IPS-15b (cell line): Measurements from ENCODE around the gene RPL13.
"Not testable (repeated sequence)": the region's sequence is repeated elsewhere in the genome, so short reads cannot be mapped to it uniquely, and the experiment has no call there.

Source experiments
- H3K27me3 ChIP-seq: one replicate; pipeline ENCODE4 v1.6.1; 2013; ENCODE audit warnings: low read length; ENCODE audit not compliant: control insufficient read depth, insufficient read depth
- H3K36me3 ChIP-seq: one replicate; pipeline ENCODE4 v1.6.1; 2013; ENCODE audit warnings: low read length; ENCODE audit not compliant: control insufficient read depth, insufficient read depth
- H3K4me1 ChIP-seq: one replicate; pipeline ENCODE4 v1.6.1; 2013; ENCODE audit warnings: mild to moderate bottlenecking, low read length; ENCODE audit not compliant: control insufficient read depth, insufficient read depth
- H3K4me3 ChIP-seq: one replicate; pipeline ENCODE4 v1.5.1; 2013; ENCODE audit warnings: low read depth, low read length
- H3K9ac ChIP-seq: one replicate; pipeline ENCODE4 v1.6.1; 2013; ENCODE audit warnings: low read depth, mild to moderate bottlenecking, low read length
- H3K9me3 ChIP-seq: one replicate; pipeline ENCODE4 v1.6.1; 2013; ENCODE audit warnings: mild to moderate bottlenecking, low read length; ENCODE audit not compliant: control insufficient read depth, insufficient read depth

RPL13 gene

DNA sequence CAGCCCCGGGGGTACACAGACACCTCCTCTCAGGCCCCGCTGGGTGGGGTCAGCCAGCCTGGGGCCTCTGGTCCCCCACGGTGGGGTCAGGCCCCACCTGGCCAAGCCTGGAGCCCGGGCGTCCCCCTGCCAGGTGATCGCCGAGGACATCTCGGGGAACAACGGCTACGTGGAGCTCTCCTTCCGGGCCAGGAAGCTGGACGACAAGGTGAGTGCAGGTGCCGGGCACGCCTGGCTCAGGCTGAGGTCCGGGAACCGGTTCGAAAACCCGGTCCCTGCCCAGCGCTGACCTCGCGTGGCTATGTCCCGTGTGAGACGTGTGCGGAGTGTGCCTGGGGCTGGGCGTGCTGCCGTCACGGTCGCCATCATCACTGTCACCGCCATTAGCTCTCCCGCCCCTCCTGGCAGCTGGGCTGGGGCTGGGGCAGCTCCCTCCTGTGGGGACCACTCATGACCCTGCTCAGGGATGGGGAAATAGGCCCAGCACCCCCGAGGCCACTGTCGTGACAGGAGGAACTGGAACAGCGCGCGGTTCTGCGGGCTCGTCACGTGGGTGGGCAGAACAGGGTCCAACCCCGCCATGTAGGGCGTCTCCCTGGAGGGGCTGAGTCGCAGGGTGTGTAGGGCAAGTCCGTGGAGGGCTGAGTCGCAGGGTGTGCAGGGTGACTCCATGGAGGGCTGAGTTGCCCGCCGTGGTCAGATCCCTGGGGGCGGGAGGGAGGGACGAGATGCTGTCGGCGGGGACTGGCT lies 23.6 kb downstream of the RPL13 start:
- Histone ChIP-seq H3K4me1 (no peaks in the 10 kb centered on the region), H3K9me3 (no peaks in the 10 kb centered on the region), H3K9ac (no peak overlapping the region), H3K27me3 (no peaks in the 10 kb centered on the region), H3K4me3 (no peak overlapping the region), H3K36me3 (peaks cover 26% of the 10 kb centered on the region)

DNA sequence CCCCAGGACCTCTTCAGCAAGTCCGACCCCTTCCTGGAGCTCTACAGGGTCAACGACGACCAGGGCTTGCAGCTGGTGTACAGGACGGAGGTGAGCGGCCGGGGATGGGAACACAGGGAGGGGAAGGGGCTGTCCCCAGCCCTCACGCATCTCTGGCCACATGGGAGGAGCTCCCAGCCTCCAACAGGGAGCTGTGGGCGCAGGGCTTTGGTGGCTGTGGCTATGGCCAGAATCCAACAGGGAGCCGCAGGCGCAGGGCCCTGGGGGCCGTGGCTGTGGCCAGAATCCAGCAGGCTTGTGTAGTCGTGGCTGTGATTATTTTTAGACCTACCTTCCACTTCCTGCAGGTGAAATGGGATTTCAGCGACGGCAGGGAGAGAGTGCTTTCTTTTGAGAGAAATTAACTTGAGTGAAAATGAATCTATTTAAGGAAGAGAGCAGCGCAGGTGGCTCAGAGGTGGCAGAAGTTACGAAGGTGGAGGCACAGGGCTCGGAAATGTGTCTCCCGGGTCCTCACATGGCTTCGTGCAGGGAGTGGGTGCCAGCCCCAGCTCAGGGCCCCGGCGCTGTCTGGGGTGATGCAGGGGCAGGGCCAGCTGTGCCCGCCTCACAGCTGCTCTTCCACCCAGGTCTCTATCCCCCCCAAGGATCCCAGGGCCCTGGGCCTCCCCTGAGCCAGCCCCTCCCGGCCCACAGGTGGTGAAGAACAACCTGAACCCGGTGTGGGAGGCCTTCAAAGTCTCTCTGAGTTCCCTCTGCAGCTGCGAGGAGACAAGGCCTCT lies 24.5 kb downstream of the RPL13 start:
- Histone ChIP-seq H3K36me3 (peaks cover 17% of the 10 kb centered on the region), H3K9ac (no peak overlapping the region), H3K4me1 (no peaks in the 10 kb centered on the region), H3K27me3 (no peaks in the 10 kb centered on the region), H3K4me3 (no peak overlapping the region), H3K9me3 (no peaks in the 10 kb centered on the region)

DNA sequence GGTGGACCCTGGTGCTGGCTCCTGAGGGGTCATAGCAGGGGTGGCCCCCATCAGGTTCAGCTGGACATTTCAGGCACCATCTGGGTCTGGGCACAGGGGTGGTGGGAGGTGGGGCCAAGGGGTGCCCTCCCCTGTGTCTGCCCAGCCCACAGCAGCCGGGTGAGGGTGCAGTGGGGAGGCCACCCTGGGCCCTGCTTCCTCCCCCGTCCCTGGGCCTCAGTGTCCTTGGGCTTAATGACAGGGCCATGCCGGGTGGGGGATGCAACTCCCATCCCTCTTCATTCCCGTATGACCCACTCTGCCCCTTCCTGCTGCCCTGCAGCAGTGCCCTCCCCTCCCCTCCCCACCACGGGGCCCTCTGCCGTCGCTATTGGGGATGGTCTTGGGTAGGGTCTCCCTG lies 25.7 kb downstream of the RPL13 start:
- H3K27me3 ChIP-seq: no peaks in the 10 kb centered on the region
- no peak overlapping the region for H3K9ac ChIP-seq
- H3K36me3 ChIP-seq: peaks cover 18% of the 10 kb centered on the region
- no peak overlapping the region for H3K4me3 ChIP-seq
- no peaks in the 10 kb centered on the region for H3K4me1 ChIP-seq
- no peaks in the 10 kb centered on the region for H3K9me3 ChIP-seq

DNA sequence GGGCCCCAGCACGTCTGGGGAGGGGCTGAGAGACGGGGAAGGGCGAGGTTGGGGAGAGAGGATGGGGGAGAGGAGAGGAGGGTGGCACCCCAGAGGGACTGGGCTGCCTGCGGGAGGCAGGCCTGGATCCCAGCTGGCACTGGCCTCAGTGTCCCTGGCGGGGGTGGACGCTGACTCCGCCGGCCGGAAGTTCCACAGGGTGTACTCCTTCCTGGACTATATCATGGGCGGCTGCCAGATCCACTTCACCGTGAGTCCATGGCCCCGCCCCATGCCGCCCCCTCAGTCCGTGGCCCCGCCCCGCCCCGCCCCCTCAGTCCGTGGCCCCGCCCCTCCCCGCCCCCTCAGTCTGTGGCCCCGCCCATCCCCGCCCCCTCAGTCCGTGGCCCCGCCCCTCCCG lies 26.4 kb downstream of the RPL13 start:
- H3K9me3 ChIP-seq: no peaks in the 10 kb centered on the region

DNA sequence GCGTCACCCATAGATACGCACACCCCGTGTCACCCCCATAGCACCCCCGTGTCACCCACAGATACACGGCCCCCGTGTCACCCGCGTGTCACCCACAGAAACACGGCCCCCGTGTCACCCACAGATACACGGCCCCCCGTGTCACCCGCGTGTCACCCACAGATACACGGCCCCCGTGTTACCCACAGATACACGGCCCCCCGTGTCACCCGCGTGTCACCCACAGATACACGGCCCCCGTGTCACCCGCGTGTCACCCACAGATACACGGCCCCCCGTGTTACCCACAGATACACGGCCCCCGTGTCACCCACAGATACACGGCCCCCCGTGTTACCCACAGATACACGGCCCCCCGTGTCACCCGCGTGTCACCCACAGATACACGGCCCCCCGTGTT lies 27.2 kb downstream of the RPL13 start:
- H3K4me3 ChIP-seq, H3K4me1 ChIP-seq, H3K27me3 ChIP-seq, H3K9me3 ChIP-seq, H3K9ac ChIP-seq: not testable (repeated sequence)
- H3K36me3 ChIP-seq: peaks cover 20% of the 10 kb centered on the region

More for the DNA sequence above, 26.4 kb downstream of the RPL13 start:
- Histone ChIP-seq H3K4me1 (no peaks in the 10 kb centered on the region), H3K9ac (no peak overlapping the region), H3K4me3 (no peak overlapping the region), H3K36me3 (peaks cover 20% of the 10 kb centered on the region), H3K27me3 (no peaks in the 10 kb centered on the region)

DNA sequence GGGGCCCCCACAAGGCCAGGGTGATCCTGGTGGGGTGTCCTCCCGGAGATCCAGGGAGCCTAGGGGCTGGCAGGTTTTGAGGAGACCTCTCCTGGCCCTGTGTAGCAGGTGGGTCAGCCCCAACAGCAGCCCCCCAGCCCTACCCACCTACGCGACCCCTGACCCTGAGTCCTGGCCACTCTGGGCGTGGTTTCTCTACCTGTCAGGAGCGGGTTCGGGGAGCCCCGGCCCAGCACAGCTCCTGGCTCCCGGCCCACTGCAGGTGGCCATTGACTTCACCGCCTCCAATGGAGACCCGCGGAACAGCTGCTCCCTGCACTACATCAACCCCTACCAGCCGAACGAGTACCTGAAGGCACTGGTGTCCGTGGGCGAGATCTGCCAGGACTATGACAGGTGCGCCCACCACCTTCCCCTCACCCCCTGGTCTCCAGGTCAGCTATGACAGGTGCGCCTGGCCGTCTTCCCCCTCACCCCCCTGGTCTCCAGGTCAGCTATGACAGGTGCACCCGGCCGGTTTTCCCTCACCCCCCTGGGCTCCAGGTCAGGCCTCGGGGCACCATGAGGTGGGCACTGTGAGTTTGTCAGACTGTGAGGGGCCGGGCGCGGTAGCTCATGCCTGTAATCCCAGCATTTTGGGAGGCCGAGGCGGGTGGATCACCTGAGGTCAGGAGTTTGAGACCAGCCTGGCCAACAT lies 28.1 kb downstream of the RPL13 start:
- H3K27me3 ChIP-seq: no peaks in the 10 kb centered on the region
- peaks cover 20% of the 10 kb centered on the region for H3K36me3 ChIP-seq

DNA sequence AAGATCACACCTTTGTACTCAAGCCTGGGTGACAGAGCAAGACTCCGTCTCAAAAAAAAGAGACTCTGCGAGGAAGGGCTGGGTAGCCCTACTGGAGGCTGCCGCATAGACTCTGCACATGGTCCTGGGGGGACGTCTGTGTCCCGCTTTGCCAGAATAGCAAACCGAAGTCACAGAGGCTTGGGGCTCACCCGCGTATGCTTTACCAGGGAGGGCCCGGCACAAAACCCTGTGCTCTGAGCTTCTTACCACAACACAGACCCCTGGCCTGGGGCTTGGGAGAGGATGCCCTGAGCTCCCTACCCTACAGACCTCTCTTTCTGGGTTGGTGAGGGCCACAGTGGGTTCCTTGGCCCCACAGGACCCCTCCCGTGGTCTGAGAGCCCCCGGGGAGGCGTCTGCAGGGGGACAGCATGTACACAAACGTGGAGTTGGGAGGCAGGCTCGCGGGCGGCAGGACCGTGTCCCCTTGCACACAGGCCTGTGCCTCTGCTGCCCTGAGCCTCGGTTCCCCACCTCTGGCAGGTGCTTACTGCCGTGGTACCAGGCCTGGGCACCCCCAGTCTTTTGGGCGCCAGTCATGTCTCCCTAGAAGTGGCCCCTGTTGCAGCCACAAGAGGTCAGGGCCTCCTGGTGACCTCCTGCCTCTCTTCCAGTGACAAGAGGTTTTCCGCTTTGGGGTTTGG lies 28.9 kb downstream of the RPL13 start:
- H3K27me3 ChIP-seq: no peaks in the 10 kb centered on the region
- H3K36me3 ChIP-seq: peaks cover 16% of the 10 kb centered on the region
- H3K4me1 ChIP-seq: no peaks in the 10 kb centered on the region
- no peaks in the 10 kb centered on the region for H3K9me3 ChIP-seq
- no peak overlapping the region for H3K9ac ChIP-seq
- H3K4me3 ChIP-seq: no peak overlapping the region

More for the DNA sequence above, 28.1 kb downstream of the RPL13 start:
- H3K9me3 ChIP-seq: no peaks in the 10 kb centered on the region
- H3K4me3 ChIP-seq: no peak overlapping the region
- H3K4me1 ChIP-seq: no peaks in the 10 kb centered on the region
- H3K9ac ChIP-seq: no peak overlapping the region

DNA sequence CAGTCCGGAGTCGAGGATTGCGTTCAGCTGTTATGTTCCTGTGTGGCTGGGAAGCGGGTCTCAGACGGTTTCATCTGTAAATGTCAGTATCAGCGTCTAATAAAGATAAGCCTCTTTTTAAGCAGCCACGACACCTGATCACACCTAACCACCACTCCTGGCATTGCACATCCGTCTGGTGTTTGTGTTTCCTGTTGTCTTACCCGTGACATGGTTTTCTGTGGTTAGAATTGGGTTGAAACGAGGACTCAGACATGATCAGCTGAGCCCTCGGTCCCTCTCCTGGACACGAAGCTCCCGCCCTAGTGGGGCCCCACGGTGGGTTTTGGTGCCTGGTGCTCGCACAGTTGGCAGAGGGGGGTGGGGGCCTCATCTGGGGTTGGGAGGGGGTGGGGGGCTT lies 33.4 kb downstream of the RPL13 start:
- H3K36me3 ChIP-seq: peaks cover 7% of the 10 kb centered on the region
- H3K9me3 ChIP-seq: no peaks in the 10 kb centered on the region
- no peak overlapping the region for H3K9ac ChIP-seq
- H3K4me3 ChIP-seq: no peak overlapping the region
- H3K4me1 ChIP-seq: no peaks in the 10 kb centered on the region
- H3K27me3 ChIP-seq: no peaks in the 10 kb centered on the region

DNA sequence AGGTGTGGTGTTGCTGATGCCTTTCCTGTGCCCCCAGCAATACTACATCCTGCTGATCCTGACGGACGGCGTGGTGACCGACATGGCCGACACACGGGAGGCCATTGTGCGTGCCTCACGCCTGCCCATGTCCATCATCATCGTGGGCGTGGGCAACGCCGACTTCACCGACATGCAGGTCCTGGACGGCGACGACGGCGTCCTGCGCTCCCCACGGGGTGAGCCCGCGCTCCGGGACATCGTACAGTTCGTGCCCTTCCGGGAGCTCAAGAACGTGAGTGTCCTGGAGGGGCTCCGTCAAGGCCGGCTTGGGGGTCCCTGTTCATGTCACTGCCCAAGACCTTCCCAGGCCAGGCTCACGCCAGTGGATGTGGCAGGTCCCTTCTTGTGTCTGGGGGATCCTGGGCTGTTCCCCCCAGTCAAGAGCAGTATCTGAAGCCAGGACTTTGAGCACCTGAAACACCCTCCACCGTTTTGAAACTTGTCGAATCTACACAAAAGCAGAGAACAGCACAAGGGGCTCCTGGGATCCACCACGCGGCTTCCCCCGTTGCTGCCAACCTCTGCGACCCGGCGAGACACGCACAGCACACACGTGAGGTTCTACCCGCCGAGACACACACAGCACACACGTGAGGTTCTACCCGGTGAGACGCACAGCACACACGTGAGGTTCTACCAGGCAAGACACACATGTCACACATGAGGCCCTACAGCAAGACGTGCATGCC lies 35.0 kb downstream of the RPL13 start:
- Histone ChIP-seq H3K36me3 (peaks cover 7% of the 10 kb centered on the region), H3K9ac (no peak overlapping the region), H3K4me1 (peaks cover 2% of the 10 kb centered on the region), H3K4me3 (no peak overlapping the region), H3K27me3 (no peaks in the 10 kb centered on the region), H3K9me3 (no peaks in the 10 kb centered on the region)

DNA sequence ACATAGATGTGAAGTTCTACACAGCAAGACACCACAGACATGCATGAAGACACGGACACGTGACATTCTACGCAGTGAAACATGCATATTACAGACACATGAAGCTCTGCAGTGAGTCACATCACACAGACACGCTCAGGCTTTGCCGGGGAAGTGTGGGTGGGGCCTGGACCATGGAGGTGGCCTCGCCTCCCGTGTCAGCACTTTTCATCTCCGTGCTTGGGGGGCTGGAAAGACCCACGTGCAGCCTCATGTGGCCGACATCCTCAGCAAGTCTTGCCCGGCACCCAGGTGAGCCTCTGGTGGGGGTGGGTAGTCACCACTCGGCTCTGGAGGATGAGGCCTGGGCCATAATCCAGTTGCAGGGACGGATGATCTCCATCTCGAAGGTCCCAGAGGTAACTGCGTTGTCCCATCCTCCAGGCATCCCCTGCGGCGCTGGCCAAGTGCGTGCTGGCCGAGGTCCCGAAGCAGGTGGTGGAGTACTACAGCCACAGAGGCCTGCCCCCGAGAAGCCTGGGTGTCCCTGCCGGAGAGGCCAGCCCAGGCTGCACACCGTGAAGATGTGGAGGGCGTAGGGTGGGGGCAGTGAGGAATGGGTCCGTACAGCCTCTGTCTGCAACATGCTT lies 35.7 kb downstream of the RPL13 start:
- Histone ChIP-seq H3K27me3 (no peaks in the 10 kb centered on the region), H3K4me1 (peaks cover 2% of the 10 kb centered on the region), H3K9ac (no peak overlapping the region), H3K9me3 (no peaks in the 10 kb centered on the region), H3K4me3 (no peak overlapping the region), H3K36me3 (peaks cover 5% of the 10 kb centered on the region)
